NT2/D1 (cell line): ENCODE measurements around the gene ITGB6.

Source experiments
- YY1 ChIP-seq: IDR thresholded peaks from 2 replicates; pipeline ENCODE4 v1.6.1; 2011; ENCODE audit not compliant: insufficient read length, insufficient read depth
- ZNF274 ChIP-seq: IDR thresholded peaks from 2 replicates; pipeline ENCODE4 v1.6.1; 2011; ENCODE audit warnings: mild to moderate bottlenecking, low read depth, low read length

DNA sequence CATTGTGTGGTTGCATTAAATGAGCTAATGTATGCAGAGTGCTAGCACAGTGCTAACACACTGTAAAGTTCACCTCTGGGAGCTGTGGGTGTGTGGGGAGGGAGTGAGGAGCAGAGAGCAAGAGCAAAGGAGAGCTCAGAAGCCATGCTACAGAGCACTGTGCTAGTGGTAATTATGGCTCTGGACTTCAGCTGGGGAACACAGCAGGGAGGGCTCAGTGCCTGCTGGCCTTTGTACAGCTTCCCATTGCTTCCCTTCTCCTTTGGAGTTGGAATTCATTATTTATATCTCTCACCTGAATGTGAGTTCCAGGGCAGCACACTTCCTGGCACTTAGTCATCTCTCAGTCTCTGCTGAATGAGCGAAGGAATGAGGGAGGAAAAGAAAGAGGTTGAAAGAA, 135.2 kb downstream of the ITGB6 start:
- TF ChIP-seq YY1 (no peak), ZNF274 (no peak)
